NCI-H1436 treated with DMSO at 0.1 percent for 48 hours (cell line): ENCODE results near the gene DNAJC15.
"Not testable (repeated sequence)": the region's sequence is repeated elsewhere in the genome, so short reads cannot be mapped to it uniquely, and the experiment has no call there.

ENCODE experiments used
- DNase-seq: peaks from one replicate; lab custom pipeline; 2025; lab: John Stamatoyannopoulos, UW

DNAJC15 gene

GRCh38 chr13:43005460-43006236 lies 17.7 kb upstream of the DNAJC15 start:
- DNase-seq, result no peak

GRCh38 chr13:43006893-43007631 lies 16.3 kb upstream of the DNAJC15 start:
- DNase-seq, result no peak

GRCh38 chr13:43008596-43008995 lies 14.8 kb upstream of the DNAJC15 start:
- DNase-seq, result no peak

- DNase-seq, result no peak
Measured at GRCh38 chr13:43009506-43009905, 13.9 kb upstream of the DNAJC15 start.

GRCh38 chr13:43014162-43014561 lies 9.2 kb upstream of the DNAJC15 start:
- DNase-seq, result no peak

- DNase-seq, result no peak
Measured at GRCh38 chr13:43016226-43016625, 7.2 kb upstream of the DNAJC15 start.

- DNase-seq, result no peak
Measured at GRCh38 chr13:43019811-43020210, 3.6 kb upstream of the DNAJC15 start.

GRCh38 chr13:43020794-43021193 lies 2.6 kb upstream of the DNAJC15 start:
- DNase-seq, result no peak

GRCh38 chr13:43021926-43022670 lies 1.3 kb upstream of the DNAJC15 start:
- DNase-seq, result no peak

- no peak for DNase-seq
Measured at GRCh38 chr13:43022934-43023288, 475 bp upstream of the DNAJC15 start.

- no peak for DNase-seq
Measured at GRCh38 chr13:43026262-43026661, 2.9 kb downstream of the DNAJC15 start.

- no peak for DNase-seq
Measured at GRCh38 chr13:43030548-43030947, 7.2 kb downstream of the DNAJC15 start.

GRCh38 chr13:43031881-43032280 lies 8.5 kb downstream of the DNAJC15 start:
- DNase-seq, result no peak

- no peak for DNase-seq
Measured at GRCh38 chr13:43033038-43033437, 9.7 kb downstream of the DNAJC15 start.

- DNase-seq, result no peak
Measured at GRCh38 chr13:43036351-43037250, 13.2 kb downstream of the DNAJC15 start.

GRCh38 chr13:43039966-43040365 lies 16.6 kb downstream of the DNAJC15 start:
- DNase-seq, result no peak

GRCh38 chr13:43040581-43041368 lies 17.4 kb downstream of the DNAJC15 start:
- not testable (repeated sequence) for DNase-seq

- DNase-seq, result no peak
Measured at GRCh38 chr13:43041369-43041921, 18.1 kb downstream of the DNAJC15 start.

GRCh38 chr13:43042410-43042921 lies 19.1 kb downstream of the DNAJC15 start:
- DNase-seq, result no peak

- no peak for DNase-seq
Measured at GRCh38 chr13:43044720-43045301, 21.4 kb downstream of the DNAJC15 start.
